ENCODE data around the gene NPEPPS.
"Not testable (repeated sequence)": the region's sequence is repeated elsewhere in the genome, so short reads cannot be mapped to it uniquely, and the experiment has no call there.

The NPEPPS gene

DNA sequence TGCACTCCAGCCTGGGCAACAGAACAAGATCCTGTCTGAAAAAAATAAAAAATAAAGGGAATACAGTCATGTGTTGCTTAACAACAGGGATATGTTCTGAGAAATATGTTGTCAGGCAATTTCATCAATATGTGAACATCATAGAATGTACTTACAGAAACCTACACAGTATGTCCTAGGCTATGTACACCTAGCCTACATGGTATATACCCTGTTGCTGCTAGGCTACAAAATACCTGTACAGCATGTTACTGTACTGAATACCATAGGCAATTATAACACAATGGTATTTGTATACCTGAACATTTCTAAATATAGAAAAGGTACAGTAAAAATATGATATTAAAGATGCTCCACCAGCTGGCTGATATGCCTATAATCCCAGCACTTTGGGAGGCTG, 62.6 kb downstream of the NPEPPS start:
- H3K36me3 ChIP-seq: peaks cover 63% of the 10 kb centered on the region
- H3K4me1 ChIP-seq, H3K27ac ChIP-seq, H3K9me3 ChIP-seq, H3K4me2 ChIP-seq, H3K9ac ChIP-seq, H3K4me3 ChIP-seq, H3K27me3 ChIP-seq, H4K20me1 ChIP-seq: not testable (repeated sequence)

DNA sequence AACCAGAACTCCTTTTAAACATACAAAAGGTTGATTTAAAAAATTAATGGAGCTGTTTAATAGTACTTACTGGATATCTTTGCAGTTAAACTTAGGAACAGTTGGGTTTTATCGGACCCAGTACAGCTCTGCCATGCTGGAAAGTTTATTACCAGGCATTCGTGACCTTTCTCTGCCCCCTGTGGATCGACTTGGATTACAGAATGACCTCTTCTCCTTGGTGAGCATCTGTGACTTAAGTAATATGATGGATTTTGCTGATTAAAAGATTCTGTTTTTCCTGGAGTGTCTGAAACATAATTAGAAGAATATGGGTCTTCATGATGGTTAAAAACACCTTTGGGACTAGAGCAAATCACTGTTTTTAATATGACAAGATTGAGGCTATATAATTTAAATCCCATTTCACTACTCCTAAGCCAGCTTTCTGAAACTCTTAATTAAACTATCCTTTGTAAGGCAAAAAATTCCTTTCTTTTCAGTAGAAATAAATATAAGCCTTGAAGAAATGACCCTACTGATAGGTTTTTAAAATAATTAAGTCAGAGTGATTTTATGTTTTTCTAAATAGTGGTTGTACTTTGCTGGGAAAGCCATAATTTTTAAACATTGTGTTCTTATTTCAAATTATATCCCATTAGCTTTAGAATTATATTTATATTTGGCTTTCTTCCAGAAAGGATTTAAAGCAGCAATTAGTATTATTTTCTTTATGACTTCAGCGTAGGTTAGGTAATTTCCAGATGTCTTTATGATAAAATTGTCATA, 73.1 kb downstream of the NPEPPS start:
- Histone ChIP-seq H3K27me3 (no peaks in the 10 kb centered on the region), H4K20me1 (no peaks in the 10 kb centered on the region), H3K4me1 (peaks cover 34% of the 10 kb centered on the region), H3K27ac (peak overlapping the region; percentile 84), H3K4me2 (peak overlapping the region; percentile 75), H3K36me3 (peaks cover 75% of the 10 kb centered on the region), H3K4me3 (no peak overlapping the region), H3K9ac (peak overlapping the region; percentile 31; the same call in 1 of the 2 replicates), H3K9me3 (no peaks in the 10 kb centered on the region)
- no peak for TF ChIP-seq Cebpa-rat (IDR thresholded peaks at IDR 0.05)

- Histone ChIP-seq H3K4me2 (peak overlapping the region; percentile 75), H3K9me3 (no peaks in the 10 kb centered on the region), H4K20me1 (no peaks in the 10 kb centered on the region), H3K27ac (peak overlapping the region; percentile 84), H3K9ac (peak overlapping the region; percentile 67; the same call in 1 of the 2 replicates), H3K27me3 (no peaks in the 10 kb centered on the region), H3K4me1 (peaks cover 34% of the 10 kb centered on the region), H3K4me3 (no peak overlapping the region), H3K36me3 (peaks cover 77% of the 10 kb centered on the region)
- no peak for TF ChIP-seq Cebpa-rat (IDR thresholded peaks at IDR 0.05)
Observed at GRCh38 chr17:47604598-47604927, 73.7 kb downstream of the NPEPPS start.

DNA sequence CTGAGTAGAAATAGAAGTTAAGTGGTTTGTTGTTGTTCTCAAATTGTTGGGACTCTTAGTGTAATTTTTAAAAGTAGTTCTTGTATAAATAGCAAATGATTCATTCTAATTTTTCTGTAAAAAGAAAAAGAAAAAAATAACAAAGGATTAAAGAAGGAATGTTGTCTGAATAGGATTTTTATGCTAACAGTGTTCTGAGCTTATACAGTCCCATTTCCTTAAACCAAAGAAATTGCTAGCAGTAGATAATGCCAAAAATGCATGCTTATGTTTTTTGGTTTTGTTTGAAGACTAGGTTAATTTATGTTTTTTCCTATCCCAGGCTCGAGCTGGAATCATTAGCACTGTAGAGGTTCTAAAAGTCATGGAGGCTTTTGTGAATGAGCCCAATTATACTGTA, 74.1 kb downstream of the NPEPPS start:
- Histone ChIP-seq H3K9me3 (no peaks in the 10 kb centered on the region), H3K36me3 (peaks cover 75% of the 10 kb centered on the region), H3K4me2 (peak overlapping the region; percentile 75), H3K4me1 (peaks cover 34% of the 10 kb centered on the region), H3K9ac (peak overlapping the region; percentile 67; the same call in 1 of the 2 replicates), H3K4me3 (no peak overlapping the region), H3K27ac (peak overlapping the region; percentile 84), H3K27me3 (no peaks in the 10 kb centered on the region), H4K20me1 (no peaks in the 10 kb centered on the region)
- TF ChIP-seq Cebpa-rat (IDR thresholded peaks at IDR 0.05): no peak

- Histone ChIP-seq H3K4me1 (peaks cover 44% of the 10 kb centered on the region), H4K20me1 (no peaks in the 10 kb centered on the region), H3K9me3 (no peaks in the 10 kb centered on the region), H3K27me3 (no peaks in the 10 kb centered on the region), H3K4me2 (no peak overlapping the region), H3K9ac (no peak overlapping the region), H3K4me3 (no peak overlapping the region), H3K27ac (peak overlapping the region; percentile 19; the same call in 1 of the 2 replicates), H3K36me3 (peaks cover 66% of the 10 kb centered on the region)
- TF ChIP-seq Cebpa-rat (IDR thresholded peaks at IDR 0.05): no peak
Observed at GRCh38 chr17:47607481-47607880, 76.6 kb downstream of the NPEPPS start.

DNA sequence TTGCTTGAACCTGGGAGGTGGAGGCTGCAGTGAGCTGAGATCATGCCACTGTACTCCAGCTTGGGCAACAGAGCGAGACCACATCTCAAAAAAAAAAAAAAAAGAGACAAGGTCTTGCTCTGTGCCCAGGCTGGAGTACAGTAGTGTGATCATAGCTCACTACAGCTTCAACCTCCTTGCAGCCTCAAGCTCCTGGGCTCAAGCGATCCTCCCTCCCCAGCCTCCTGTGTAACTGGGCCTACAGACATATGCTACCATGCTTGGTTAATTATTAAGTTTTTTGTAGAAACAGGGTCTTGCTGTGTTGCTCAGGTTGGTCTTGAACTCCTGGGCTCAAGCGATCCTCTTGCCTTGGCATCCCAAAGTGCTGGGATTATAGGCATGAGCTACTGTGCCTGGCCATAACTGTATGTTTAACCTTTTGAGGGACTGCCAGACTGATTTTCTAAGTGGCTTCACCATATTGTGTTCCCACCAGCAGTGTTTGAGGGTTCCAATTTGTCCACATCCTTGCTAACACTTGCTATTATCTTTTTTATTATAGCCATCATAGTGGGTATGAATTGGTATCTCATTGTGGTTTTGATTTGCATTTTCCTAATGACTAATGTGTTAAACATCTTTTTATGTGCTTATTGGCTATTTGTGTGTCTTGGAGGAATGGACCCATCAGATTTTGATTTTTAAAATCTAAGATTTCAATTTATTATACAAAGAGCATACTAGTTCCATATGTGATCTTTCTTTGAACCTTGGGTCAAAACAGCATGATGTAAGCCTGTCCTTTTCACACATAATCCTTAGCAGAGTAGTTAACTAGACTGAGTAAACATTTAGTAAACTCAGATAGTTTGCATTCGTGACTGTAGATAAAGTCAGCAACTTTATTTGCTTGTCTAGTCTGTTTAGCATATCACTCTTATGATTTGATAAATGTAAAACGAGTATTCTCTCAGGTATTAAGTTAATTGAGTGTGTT, 80.8 kb downstream of the NPEPPS start:
- Histone ChIP-seq H3K27me3 (no peaks in the 10 kb centered on the region), H4K20me1 (no peaks in the 10 kb centered on the region), H3K36me3 (peaks cover 79% of the 10 kb centered on the region), H3K4me1 (peaks cover 25% of the 10 kb centered on the region), H3K4me2 (no peak overlapping the region), H3K9me3 (no peaks in the 10 kb centered on the region), H3K9ac (no peak overlapping the region), H3K4me3 (no peak overlapping the region), H3K27ac (0 out of 2 replicates have a peak overlapping the region, but pooled peaks have one; percentile 30)
- no peak for TF ChIP-seq Cebpa-rat (IDR thresholded peaks at IDR 0.05)

DNA sequence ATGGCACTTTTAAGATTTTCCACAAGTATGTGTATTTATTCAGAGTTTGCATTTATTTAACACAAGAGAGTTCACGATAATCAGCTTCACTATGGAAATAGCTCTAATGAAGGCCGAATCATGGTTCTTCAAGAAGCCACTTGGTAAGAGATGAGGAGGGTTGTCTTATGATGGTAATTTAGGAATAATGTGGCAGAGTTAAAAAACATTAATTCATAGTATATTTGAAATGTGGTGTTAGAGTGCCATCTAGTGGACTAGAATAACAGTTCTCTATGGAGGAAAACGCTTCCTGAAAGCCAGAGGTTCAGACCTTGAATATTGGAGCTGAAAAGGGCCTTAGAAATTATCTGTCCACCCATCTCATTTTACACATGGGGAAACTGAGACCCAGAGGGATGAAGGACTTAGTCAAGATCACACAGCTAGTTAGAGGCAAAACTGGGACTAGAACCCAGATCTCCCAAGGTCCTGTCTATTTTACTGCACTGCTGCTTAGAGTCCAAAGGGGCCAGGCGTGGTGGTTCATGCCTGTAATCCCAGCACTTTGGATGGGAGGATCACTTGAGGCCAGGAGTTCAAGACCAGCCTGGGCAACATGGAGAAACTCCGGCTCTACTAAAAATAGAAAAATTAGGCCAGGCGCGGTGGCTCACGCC, 85.0 kb downstream of the NPEPPS start:
- no peaks in the 10 kb centered on the region for H3K9me3 ChIP-seq
- no peak overlapping the region for H3K9ac ChIP-seq
- H3K27ac ChIP-seq: peak overlapping the region; percentile 41; the same call in 1 of the 2 replicates
- no peak for TF ChIP-seq Cebpa-rat (IDR thresholded peaks at IDR 0.05)
- peaks cover 52% of the 10 kb centered on the region for H3K4me1 ChIP-seq
- H3K27me3 ChIP-seq: no peaks in the 10 kb centered on the region
- no peak overlapping the region for H3K4me3 ChIP-seq
- 0 out of 2 replicates have a peak overlapping the region, but pooled peaks have one; percentile 7 for H3K4me2 ChIP-seq
- peaks cover 77% of the 10 kb centered on the region for H3K36me3 ChIP-seq
- H4K20me1 ChIP-seq: no peaks in the 10 kb centered on the region

- Histone ChIP-seq H3K36me3 (peaks cover 80% of the 10 kb centered on the region), H3K9me3 (no peaks in the 10 kb centered on the region), H3K9ac (no peak overlapping the region), H3K27ac (peak overlapping the region; percentile 1; the same call in 1 of the 2 replicates), H3K4me2 (peak overlapping the region; percentile 54; the same call in 1 of the 2 replicates), H4K20me1 (no peaks in the 10 kb centered on the region), H3K27me3 (no peaks in the 10 kb centered on the region), H3K4me1 (peaks cover 50% of the 10 kb centered on the region), H3K4me3 (no peak overlapping the region)
- no peak for TF ChIP-seq Cebpa-rat (IDR thresholded peaks at IDR 0.05)
Observed at GRCh38 chr17:47618410-47618809, 87.5 kb downstream of the NPEPPS start.

GRCh38 chr17:47620503-47621245, 89.8 kb downstream of the NPEPPS start:
- H3K27ac ChIP-seq: 0 out of 2 replicates have a peak overlapping the region, but pooled peaks have one; percentile 14
- no peaks in the 10 kb centered on the region for H4K20me1 ChIP-seq
- H3K4me3 ChIP-seq: no peak overlapping the region
- peak overlapping the region; percentile 54 for H3K4me2 ChIP-seq
- H3K27me3 ChIP-seq: no peaks in the 10 kb centered on the region
- peaks cover 45% of the 10 kb centered on the region for H3K4me1 ChIP-seq
- no peak overlapping the region for H3K9ac ChIP-seq
- no peaks in the 10 kb centered on the region for H3K9me3 ChIP-seq
- peaks cover 85% of the 10 kb centered on the region for H3K36me3 ChIP-seq
- no peak for TF ChIP-seq Cebpa-rat (IDR thresholded peaks at IDR 0.05)

Data from BLaER1 (cell line).